Measurements from ENCODE around the gene SCLY.

SCLY gene

GRCh38 chr2:238069877-238070276 is 9.1 kb downstream of the SCLY start:
- no peak for DNase-seq (ENCODE audit: low read depth, low spot score)

GRCh38 chr2:238075397-238075796 is 14.6 kb downstream of the SCLY start:
- no peak for DNase-seq (ENCODE audit: low read depth, low spot score)

GRCh38 chr2:238077292-238077691 is 16.5 kb downstream of the SCLY start:
- DNase-seq (ENCODE audit: low read depth, low spot score), result no peak

- DNase-seq (ENCODE audit: low read depth, low spot score), result no peak
Observed at GRCh38 chr2:238079874-238080327, 19.1 kb downstream of the SCLY start.

GRCh38 chr2:238080518-238080917 is 19.7 kb downstream of the SCLY start:
- DNase-seq (ENCODE audit: low read depth, low spot score), result no peak

- DNase-seq (ENCODE audit: low read depth, low spot score), result no peak
Observed at GRCh38 chr2:238081150-238081549, 20.3 kb downstream of the SCLY start.

GRCh38 chr2:238081561-238081960 is 20.8 kb downstream of the SCLY start:
- no peak for DNase-seq (ENCODE audit: low read depth, low spot score)

GRCh38 chr2:238082151-238082550 is 21.4 kb downstream of the SCLY start:
- DNase-seq (ENCODE audit: low read depth, low spot score), result no peak

GRCh38 chr2:238082827-238083226 is 22.0 kb downstream of the SCLY start:
- no peak for DNase-seq (ENCODE audit: low read depth, low spot score)

- DNase-seq (ENCODE audit: low read depth, low spot score), result no peak
Observed at GRCh38 chr2:238083919-238084318, 23.1 kb downstream of the SCLY start.

GRCh38 chr2:238084761-238085160 is 24.0 kb downstream of the SCLY start:
- DNase-seq (ENCODE audit: low read depth, low spot score), result no peak

GRCh38 chr2:238085899-238086298 is 25.1 kb downstream of the SCLY start:
- no peak for DNase-seq (ENCODE audit: low read depth, low spot score)

- no peak for DNase-seq (ENCODE audit: low read depth, low spot score)
Observed at GRCh38 chr2:238087211-238087610, 26.4 kb downstream of the SCLY start.

GRCh38 chr2:238090887-238091286 is 30.1 kb downstream of the SCLY start:
- no peak for DNase-seq (ENCODE audit: low read depth, low spot score)

- no peak for DNase-seq (ENCODE audit: low read depth, low spot score)
Observed at GRCh38 chr2:238091436-238092060, 30.7 kb downstream of the SCLY start.

- no peak for DNase-seq (ENCODE audit: low read depth, low spot score)
Observed at GRCh38 chr2:238092486-238093035, 31.8 kb downstream of the SCLY start.

GRCh38 chr2:238093181-238094140 is 32.7 kb downstream of the SCLY start:
- DNase-seq (ENCODE audit: low read depth, low spot score), result no peak

- DNase-seq (ENCODE audit: low read depth, low spot score), result no peak
Observed at GRCh38 chr2:238094438-238095022, 33.7 kb downstream of the SCLY start.

GRCh38 chr2:238095143-238095542 is 34.3 kb downstream of the SCLY start:
- DNase-seq (ENCODE audit: low read depth, low spot score), result no peak

- no peak for DNase-seq (ENCODE audit: low read depth, low spot score)
Observed at GRCh38 chr2:238096311-238097011, 35.7 kb downstream of the SCLY start.

- DNase-seq (ENCODE audit: low read depth, low spot score), result no peak
Observed at GRCh38 chr2:238097201-238097987, 36.6 kb downstream of the SCLY start.
